GM21526 (cell line): ENCODE data around the gene DPP10.

Source experiments
- ATAC-seq: cut with Tn5 transposase; IDR thresholded peaks from one replicate; pipeline ENCODE4 v1.9.1; 2021; ENCODE audit warnings: moderate library complexity; ENCODE audit not compliant: unreplicated experiment, low FRiP score

Gene DPP10

DNA sequence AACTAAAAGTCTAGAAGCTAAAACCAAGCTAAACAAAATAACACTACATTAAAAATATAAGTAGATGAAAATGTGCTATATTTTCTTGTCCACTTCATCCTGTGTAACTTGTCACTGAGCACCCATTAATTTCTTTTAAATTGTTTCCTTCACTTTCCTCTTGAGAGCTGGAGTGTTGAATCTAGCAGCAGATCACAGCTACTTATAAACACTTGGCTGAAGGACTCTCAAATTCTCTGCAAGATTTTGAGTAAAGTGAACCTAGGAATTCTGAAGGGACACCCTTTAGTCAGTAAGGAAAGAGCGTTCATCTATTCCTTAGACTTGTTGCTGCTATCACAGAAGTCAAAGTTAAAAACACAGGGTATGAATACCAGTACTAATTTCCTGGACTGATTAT is 1163.9 kb downstream of the DPP10 start:
- ATAC-seq, result no peak

DNA sequence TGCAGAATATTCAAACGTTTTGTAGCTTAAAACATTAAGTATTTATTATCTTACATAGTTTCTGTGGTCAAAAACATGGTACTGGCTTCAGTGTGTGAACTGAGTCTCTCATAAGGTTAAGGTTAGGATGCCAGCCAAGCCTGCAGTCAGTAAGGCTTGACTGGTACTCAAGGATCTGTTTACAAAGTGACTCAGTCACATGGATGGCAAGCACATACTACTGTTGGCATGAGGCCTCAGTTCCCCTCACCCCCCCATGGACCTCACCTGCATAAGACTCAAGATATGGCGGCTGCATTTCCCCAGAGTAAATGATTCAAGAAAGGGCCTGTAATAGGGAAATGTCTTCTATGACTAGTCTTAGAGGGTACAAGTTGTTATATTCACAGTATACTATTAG is 1167.5 kb downstream of the DPP10 start:
- no peak for ATAC-seq

DNA sequence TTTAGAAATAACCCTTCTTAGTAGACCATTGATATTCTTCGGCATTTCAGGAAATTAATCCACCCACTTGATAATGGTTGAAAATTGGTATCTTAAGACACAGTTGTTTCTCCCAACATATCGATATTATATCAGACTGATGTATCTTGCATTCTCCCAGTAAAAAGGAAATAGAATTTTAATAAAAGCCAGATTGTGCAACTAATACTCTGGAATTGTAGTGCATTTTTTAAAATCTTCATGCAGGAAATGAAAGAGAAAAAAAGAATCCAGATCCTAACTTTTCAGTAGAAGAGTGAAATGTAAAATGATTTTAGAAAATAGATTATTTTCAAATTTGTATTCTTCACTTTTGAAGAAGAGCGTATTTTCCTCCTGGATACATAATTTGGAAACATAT is 1168.4 kb downstream of the DPP10 start:
- no peak for ATAC-seq

DNA sequence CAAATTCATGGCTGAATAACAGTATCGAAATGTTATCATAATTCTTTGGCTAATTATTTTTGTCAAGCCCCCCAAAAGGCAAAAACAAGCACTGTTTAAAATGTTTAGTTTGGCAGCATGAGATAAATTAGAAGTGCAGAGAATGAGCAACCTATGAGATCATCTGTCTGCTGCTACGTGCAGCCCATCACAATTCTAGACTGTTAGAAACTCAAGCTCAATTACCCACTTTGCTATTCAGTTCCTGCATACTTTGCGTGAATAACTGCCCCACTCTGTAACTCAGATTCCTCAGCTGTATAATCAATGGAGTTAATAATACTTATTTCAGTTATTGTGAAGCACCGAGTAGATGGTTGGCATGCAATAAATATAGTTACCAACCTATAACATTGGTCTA is 1181.9 kb downstream of the DPP10 start:
- ATAC-seq, result no peak

DNA sequence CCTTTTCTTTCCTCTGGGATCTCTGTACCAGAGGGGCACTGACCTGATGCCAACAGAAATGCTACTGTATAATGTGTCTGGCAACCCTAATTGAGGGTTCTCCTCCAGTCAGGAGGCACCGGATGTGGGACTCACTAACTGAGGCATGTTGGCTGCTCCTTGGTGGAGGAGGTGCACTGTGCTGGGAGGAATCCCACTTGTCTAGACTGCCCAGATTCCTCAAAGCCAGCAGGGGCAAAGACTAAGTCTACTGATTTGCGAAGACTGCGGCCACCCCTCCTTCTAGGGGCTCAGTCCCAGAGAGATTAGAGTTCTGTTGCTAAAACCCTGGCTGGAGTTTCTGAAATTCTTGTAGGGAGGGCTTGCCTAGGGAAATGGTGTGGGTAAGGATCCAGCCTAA is 1192.1 kb downstream of the DPP10 start:
- no peak for ATAC-seq

DNA sequence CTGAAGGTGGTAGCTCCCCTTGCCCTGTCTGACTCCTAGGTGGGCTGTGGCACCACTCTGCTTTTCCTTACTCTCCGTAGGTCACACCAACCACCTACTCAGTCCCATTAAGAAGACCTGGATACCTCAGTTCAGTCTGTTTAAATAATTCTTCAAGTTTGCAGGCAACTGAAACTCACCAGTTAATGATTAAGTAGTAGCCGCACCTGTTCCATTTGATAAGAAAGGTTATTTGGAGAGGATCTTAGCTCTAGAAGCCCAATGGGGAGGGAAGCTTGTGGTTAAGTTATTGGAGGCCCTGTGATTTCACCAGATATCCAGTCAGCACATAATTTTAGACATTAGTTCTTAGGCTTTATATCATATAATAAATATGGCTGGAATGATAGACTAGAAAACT is 1193.0 kb downstream of the DPP10 start:
- no peak for ATAC-seq

DNA sequence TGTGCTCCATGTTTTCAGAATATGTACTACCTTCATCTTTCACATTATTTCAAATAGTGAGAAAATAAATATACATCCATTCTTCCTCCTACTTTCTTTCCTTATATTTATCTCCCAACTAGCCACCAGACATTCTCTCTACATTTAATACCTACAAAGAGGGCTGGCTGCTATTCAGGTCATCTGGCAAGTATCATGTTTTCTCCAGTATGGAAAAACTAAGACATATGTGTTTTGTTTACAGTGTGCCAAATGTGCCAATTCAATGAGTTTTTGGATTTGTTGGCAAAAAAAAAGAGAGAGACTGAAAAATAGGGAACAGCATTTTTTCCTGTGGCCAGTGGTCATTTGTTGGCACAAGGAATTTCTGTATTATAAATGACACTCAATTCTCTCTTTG is 1207.3 kb downstream of the DPP10 start:
- no peak for ATAC-seq

DNA sequence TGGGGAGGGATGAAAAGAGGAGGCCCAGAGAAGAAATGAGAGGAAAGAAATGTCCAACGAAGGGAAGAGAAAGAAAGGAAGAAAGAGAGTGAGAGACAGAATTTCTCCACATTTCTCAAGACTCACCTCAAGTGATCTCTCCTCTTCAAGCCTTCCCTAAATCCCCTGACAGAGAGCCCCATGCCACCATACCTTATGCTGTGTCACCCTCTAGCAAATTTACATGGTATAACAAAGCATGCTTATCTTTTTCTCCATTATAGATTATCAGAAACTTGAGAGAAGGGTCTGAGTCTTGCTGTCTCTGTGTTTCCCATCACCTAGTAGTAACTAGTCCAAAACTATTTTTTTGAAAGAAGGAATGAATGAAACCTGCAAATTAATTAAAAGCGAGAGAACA is 1208.4 kb downstream of the DPP10 start:
- ATAC-seq, result no peak

DNA sequence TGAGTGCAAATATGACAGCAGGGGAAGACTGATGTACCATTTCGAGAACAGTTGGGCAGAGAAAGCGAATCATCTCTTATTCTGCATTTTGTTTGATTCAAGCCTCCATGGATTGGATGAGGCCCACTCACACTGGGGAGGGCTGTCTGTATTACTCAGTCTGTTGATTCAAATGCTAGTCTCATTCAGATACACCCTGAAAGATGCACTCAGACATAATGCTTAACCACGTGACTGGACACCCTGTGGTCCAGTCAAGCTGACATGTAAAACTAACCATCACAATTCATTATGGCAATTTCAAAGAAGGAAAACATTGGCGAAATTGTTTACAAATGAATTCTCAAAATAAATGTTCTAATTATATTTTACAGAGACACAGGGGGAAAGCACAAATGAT is 1210.2 kb downstream of the DPP10 start:
- ATAC-seq, result no peak

DNA sequence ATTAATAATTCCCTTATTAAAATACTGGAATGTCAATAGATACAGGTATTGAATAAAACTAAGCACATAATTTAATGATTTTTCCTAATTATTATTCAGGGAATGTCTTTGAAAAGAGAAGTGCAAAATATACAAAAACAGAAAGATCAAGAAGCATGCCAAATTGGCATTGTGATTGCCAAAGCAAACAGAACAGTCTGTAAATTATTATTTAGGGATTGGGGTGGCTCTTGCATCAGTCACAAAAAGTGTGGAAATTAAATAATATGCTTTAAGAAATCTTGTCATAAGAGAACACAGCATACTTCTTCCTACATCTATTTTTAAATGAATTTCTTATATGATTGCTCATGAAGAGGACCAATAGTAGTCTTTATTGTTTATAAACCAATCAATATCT is 1211.9 kb downstream of the DPP10 start:
- ATAC-seq, result no peak

DNA sequence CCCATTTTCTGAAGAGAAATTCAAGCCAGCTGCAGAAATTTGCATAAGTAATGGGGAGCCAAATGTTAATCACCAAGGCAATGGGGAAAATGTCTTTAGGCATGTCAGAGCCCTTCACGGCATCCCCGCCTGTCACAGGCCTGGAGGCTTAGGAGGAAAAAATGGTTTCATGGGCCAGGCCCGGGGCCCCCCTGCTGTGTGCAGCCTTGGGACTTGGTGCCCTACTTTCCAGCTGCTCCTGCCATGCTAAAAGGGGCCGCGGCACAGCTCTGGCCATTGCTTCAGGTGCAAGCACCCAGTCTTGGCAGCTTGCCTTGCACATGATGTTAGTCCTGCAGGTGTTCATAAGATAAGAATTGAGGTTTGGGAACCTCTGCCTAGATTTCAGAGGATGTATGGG is 1235.7 kb downstream of the DPP10 start:
- ATAC-seq, result no peak

DNA sequence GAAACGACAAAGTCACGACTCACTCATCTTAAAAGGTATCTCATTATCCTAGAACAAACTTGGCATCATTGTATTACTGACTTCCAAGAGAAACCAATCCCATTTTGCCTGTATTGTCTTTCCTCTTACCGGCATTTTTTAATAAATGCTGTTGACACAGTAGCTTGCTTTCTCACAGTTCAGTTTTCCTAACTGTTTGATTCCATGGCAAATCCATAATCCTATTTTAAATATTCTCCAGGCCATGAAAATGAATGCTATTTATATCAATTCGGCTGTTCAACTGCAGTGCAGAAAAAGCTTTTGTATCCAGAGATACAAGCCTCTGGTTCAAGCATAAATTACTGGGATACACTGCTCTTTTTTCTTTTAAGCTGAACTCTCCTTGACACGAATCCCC is 1241.9 kb downstream of the DPP10 start:
- no peak for ATAC-seq

DNA sequence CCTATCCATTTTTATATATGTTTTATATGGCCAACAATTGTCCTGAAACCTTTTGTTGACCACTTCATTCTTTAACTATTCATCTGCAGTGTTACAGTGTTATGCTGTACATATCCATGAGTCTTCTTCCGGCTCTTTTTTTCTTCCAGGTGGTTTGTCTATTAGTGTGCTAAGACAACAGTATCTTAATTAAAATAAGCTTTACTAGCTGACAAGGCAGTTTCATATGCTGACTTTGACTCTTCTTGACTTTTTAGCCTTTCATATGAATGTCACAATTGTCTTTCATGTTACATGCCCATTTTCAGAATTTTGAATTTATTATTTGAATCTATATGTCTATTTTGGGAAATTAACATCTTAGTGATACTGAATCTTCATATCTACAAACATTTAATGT is 1249.0 kb downstream of the DPP10 start:
- ATAC-seq, result no peak

DNA sequence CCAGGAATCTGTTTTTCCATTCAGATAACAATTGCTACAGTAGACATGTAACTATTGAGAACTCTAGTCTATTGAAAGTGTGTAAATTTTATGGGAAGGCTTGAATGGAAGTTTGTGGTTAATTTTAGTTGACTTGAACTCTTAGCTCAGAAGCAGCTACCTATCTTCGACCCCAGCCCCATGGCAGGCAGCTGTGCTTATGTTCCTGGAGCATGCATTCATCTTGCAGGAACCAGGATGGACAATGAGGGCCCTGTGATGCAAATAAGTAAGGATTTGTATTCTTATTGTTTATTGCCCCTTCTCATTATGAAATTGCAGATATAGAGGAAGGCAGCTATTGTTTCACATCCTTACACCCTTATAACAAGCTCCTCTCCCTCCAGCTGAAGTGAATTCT is 1252.2 kb downstream of the DPP10 start:
- no peak for ATAC-seq

DNA sequence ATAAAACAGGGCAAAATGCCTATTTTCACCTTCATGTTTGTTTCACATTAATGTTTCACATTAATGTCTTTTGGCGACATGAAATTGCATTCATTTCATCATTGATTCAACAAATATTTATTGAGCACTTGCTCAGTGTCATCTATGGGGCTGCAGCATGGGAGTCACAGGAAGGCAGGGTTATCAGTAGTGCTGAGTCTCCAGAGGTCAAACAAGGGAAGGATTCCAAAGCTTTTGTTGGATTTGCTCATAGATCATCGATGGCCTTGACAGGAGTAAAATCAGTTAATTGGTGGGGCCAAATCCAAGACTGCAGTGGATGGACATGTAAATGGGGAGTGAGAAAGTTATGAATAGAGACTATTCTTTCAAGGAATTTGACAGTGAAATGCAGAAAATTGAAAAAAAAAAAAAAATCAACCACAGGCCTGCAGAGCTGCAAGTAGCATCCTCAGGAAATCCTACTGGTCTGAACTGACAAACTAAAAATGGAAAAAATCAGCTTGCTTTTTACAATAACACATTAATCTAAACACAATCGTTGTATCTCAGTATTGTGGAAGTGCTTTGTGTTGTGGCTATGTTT is 1290.8 kb downstream of the DPP10 start:
- ATAC-seq, result no peak

DNA sequence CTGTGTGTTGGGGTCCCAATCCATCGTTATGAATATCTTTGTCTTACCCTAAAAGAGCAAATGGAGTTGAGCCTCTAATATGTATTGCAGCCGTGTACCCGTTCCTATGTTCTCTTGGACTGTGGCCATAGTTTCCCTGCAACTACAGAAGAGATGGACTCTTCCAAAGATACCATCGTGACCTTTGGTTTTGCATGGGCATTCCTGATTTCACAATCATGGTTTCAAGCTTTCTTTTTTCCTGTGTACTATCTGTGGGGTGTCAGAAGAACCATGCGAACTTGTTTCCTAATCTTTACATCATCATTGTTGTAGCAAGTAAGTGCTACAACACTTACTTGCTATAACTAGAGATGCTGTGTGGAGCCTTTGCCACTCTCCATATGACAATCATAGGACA is 1295.7 kb downstream of the DPP10 start:
- ATAC-seq, result no peak

DNA sequence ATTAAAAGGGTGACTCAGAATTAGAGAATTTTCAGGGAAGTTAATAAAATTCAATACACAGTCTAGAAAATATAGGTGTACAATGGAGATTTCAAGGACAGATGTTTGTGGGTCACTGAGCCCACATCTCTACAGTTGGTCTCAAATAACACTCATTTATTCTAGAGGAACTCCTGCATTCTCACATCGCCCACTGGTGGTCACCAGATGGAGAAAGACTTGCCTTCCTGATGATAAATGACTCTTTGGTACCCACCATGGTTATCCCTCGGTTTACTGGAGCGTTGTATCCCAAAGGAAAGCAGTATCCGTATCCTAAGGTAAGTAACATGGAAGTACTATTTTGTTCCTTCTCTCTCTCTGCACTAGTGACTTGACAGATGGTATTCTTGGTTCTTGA is 1297.1 kb downstream of the DPP10 start:
- ATAC-seq, result no peak

DNA sequence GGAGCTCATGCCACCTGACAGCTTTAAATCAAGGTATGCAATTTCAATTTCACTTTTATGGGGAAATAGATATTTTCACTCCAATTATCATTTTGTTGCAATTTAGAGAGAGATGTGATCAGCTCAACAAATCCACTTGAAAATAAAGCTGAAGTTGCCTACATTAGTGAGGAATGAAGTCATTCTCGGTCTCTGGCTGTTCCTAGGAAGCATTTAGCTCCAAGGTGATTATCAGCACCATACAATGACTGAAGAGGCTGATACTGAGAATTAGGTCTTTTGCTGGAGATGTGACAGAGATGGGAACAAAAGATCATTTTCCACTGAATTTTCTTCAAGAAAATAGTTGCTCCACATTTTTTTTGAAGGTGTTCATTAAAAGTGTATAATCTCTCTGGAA is 1303.7 kb downstream of the DPP10 start:
- ATAC-seq, result no peak

DNA sequence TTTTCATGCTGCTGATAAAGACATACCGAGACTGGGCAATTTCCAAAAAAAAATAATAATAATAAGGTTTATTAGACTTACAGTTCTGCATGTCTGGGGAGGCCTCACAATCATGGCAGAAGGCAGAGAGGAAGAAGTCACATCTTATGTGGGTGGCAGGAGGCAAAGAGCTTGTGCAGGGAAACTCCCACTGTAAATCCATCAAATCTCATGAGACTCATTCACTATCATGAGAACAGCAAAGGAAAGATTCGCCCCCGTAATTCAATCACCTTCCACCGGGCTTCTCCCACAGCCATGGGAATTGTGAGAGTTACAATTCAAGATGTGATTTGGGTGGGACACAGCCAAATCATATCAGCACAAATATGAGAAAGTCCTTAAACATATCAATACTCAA is 1314.8 kb downstream of the DPP10 start:
- no peak for ATAC-seq

DNA sequence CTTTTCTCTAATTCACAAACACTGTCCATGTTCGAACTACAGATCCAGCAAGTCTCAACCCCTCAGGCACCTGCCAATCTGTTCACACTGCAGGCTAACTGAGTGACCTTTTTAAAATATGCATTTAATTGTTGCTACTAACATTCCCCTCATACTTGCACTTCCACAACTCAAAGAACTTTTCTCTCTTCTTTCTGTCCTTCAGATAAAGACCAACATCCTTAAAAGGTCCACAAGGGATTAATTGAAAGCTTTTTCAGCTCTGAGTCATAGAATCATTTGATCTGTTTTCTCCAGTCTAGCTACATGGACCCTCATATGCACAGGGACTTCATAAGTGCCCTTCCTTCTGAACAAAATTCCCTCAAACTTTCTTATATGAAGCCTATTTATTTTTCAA is 1321.2 kb downstream of the DPP10 start:
- no peak for ATAC-seq

DNA sequence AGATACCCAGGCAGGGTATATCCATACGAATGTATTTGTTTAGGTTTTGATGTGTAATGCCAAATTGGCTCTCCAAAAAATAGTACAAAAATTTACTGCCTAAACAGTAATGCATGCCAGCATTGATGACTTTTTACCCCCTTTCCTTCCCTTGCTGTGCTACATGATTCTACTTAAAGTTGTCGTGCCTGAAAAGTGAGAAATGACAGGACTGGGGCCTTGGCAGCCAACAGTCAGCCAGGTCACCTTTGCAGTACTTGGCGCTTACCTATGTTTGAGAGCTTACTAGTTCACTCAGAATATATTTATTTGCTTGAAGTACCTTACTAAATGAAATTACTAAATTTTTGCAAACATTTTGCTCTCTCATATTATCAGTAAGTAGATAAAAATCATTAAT is 1329.1 kb downstream of the DPP10 start:
- ATAC-seq, result no peak

DNA sequence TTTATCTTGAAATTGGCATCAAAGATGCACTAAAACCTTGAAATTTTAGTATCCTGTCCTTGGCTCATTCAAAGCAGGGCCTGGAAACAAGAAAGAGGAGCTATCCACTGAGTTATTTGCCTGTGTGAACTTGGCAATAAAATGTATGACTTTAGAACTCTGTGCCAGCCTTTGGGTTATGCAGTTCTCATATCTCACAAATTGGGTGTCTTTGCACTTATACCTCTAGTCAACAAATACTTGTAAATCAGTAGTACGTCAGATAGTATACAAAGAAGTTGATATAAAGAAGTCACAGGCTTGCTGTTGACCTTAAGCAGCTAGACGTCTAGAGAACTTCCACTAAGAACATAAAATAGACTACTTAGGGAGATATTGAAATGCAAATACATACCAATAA is 1331.9 kb downstream of the DPP10 start:
- no peak for ATAC-seq

DNA sequence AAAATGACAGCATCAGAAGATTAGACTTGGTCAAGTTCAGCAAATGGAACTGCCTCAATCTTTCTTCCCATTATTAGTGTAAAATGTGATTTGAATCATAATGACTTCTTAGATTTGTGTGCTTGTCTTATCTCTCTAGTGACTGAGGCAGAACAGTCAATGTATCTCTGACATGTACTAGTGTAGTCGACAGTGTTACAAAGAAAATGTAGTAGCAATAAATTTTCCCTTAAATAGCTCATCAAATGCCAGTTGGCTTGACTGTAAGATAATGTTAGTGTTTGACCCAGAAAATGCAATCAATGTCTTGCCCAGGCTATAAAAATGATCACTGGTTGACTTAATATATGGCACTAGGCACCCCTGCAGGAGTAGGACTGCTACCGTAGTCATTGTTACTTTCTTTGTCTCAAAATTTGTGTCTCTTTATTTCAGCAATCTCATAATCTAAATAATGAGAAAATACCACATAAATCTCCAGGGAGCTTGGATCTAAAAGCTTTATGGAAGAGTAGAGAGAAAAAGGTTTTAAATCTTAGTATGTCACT is 1336.7 kb downstream of the DPP10 start:
- ATAC-seq, result no peak
